HG03066 (cell line): ENCODE measurements around the gene FAM174C.

ENCODE experiments used
- ATAC-seq: cut with Tn5 transposase; IDR thresholded peaks from one replicate; pipeline ENCODE4 v1.9.1; 2021; ENCODE audit warnings: low read depth; ENCODE audit not compliant: unreplicated experiment

The FAM174C gene

DNA sequence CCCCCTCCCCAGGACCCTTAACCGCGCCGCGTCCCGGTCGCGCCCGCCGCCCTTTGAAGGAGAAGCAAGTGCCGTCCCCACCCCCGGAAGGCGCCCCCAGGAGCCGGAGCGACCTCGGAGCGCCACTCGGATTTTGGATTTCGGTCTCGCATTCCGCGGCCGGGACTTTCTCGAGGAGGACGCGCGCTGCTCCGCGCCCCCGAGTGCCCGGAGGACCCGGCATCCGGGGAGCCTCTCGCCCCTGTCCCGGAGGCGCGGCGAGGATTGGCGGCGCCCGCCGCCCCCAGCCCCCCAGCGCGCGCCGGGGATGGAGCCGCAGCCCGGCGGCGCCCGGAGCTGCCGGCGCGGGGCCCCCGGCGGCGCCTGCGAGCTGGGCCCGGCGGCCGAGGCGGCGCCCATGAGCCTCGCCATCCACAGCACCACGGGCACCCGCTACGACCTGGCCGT lies 25.3 kb upstream of the FAM174C start:
- ATAC-seq = no peak

DNA sequence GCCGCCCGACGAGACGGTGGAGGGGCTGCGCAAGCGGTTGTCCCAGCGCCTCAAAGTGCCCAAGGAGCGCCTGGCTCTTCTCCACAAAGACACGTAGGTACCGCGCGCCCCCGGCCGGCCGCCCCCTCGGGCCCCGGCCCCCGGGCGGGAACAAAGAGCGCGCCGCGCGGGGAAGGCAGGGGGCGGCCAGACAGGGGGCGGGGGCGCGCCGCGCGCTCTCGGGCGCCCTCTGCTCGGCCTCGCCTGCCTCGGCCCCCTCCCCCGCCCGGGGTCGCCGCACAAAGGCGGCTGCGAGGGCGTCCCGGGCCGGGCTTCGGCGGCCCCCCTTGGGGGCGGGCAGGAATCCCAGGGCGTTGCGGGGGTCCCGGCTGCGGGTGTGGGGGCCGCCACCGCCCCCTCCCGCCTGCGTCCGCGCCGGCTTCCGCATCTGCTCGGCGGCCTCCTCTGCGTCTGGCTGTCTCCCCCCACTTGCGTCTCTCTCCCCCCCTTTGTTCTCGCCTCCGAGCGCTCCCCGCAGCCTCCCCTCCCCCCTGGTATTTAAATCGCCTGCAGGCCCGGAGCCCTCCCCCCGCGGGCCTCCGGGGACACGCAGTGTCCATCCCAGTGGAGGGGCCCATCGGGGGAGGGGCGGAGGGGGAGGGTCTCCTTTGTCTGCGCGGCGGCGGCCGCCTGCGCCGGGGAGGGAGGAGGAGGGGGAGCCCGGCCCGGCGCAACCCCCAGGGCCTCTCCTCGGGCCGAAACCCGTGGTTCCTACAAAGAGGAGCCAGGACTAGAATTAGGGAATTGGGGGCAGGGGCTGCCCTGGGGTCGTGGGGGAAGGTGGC lies 24.7 kb upstream of the FAM174C start:
- no peak for ATAC-seq

DNA sequence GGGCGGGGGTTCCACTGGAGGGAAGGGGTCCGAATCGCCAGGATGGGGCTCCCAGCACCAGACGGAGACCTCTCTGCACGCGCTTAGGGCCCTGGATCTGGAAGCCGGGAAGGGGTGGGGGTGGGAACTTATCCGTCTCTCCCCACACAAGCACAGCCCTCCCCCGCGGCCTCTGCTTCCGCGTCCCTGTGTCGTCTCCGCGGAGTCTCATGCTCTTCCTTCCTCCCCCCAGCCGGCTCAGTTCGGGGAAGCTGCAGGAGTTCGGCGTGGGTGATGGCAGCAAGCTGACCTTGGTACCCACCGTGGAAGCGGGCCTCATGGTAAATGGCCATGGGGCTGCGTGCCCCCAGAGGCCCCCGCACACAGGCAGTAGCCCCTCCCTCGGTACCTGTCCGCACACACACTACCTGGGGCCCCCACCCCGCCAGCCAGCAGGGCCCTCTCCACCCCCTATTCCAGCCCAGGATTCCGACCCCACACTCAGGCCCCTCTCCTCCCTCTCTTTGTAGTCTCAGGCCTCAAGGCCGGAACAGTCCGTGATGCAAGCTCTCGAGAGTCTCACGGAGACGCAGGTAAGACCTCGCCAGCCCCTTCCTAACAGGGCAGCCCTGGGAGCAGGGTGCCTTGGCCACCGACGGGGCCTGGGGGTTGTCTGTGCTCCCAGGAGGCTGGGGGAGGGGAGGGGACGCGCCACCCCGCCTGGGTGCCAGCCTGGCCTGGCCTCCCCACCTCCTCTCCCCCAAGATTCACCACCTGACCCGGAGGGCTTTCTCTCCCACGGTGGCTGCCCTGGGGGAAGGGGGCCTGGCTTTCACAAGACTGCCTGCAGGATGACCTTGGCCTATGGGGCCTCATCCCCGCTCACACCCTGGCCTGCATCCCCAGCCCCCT lies 23.8 kb upstream of the FAM174C start:
- ATAC-seq = no peak

DNA sequence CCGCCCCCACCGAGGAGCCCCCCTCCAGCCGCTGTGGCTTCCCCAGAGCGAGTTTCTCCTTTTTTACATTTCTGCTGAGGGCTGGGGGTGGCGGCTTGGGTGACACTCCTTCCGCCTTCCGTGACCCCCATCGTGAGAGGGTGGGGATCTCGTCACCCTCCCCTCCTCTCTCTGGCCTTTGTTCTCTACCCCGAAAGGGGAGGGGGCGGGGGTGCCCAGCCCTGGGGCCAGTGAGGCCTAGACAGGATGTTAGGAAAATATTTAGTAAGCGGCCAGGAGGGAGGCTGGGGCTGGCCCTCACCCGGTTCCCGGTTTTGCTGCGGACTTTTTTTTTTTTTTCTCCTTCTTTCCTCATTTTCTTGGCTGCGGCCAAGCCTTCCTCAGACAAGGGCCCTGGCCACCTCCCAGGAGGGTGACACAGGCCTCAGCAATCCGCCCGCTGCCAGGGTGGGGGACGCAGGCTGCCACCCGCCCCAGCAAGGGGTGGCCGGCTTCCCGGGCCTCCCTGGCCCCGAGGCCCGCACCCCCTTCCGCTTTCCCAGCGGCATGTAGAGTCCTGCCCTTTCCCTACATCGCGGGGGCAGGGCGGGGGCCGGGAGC lies 23.0 kb upstream of the FAM174C start:
- no peak for ATAC-seq

DNA sequence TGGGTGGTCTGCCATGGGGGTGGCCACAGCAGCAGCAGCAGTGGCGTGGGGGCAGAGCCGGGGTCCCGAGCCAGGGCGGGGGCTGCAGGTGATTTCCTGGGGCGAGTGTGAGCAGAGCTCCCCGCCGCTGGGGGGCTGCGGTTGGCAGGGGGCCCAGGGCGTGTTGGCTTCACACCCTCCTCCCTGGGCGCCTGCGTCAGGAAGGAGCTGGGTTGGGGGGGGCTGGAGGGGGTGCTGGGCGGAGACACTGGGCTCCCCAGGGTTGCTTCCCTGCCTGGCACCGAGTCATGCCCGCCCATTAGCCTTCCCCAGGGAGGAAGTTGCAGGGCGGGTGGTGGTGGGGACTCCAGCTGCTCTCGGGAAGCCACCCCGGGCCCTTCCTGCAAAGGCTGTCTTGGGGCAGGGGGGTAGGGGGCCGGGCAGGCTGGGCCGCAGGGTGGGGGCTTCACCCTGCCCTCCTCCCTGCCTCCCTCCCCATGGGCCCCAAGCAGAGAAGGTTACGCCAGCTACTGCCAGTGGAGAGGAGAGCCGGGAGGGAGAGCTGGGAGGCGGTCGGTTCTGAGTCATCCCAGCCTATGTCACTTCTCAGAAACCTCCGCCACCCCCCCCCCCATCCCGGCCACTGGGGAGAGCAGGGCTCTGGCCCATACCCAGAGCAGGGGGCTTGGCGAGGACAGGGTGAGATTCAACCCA lies 22.4 kb upstream of the FAM174C start:
- no peak for ATAC-seq

DNA sequence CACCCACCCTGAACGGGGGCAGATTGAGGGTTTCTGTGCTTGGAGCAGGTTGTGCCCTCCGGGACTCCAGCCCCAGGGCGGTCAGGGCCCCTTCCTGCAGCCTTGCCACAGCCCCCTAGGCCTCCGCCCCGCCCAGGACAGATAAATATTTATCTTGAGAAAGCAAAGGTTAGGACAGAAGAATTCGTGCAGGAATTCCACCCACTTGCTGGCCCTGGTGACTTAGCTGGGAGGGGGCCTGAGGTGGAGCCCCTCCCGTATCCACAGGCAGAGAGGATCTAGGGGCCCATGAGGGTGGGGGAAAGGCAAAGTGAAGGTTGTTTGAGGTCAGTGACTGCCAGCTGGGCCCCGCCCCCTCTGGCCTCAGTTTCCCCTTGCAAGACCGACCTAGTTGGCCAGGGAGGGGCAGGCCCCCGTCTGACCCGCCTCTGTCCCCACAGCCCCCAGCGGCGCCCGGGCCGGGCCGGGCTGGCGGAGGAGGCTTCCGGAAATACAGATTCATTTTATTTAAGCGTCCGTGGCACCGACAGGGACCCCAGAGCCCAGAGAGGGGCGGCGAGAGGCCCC lies 21.7 kb upstream of the FAM174C start:
- no peak for ATAC-seq

DNA sequence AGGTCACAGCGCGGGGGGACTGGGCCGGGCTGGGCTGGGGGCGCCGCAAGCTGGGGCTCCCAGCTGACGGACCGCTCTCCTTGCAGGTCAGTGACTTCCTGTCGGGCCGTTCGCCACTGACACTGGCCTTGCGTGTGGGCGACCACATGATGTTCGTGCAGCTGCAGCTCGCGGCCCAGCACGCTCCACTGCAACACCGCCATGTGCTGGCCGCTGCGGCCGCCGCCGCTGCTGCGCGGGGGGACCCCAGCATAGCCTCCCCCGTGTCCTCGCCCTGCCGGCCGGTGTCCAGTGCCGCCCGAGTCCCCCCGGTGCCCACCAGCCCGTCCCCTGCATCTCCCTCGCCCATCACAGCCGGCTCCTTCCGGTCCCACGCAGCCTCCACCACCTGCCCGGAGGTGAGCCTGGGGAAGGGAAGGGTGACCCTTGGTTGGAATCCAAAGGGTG lies 21.2 kb upstream of the FAM174C start:
- ATAC-seq = no peak

DNA sequence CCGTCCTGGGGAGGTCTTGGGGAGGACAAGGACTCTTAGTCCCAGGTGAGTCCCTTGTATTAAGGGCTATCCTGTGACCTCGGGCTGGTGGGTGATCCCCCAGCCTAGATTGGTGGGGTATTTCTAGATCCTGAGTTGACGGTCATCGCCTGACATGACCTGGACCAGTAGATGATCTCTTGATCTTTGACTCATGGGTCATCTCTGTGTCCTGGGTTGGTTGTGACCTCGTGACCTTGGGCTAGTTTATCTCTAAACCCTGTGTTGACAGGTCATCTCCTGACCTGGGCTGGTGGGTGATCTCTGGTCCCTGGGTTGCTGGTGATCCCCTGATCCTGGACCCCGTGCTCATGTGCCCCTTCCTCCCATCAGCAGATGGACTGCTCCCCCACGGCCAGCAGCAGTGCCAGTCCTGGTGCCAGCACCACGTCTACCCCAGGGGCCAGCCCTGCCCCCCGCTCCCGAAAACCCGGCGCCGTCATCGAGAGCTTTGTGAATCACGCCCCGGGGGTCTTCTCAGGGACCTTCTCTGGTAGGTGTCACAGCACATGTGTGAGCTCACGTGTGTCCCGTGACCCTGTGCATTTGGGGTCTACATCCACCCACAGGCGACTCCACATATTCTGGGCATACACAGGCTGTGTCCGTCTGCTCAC lies 20.7 kb upstream of the FAM174C start:
- ATAC-seq = no peak

DNA sequence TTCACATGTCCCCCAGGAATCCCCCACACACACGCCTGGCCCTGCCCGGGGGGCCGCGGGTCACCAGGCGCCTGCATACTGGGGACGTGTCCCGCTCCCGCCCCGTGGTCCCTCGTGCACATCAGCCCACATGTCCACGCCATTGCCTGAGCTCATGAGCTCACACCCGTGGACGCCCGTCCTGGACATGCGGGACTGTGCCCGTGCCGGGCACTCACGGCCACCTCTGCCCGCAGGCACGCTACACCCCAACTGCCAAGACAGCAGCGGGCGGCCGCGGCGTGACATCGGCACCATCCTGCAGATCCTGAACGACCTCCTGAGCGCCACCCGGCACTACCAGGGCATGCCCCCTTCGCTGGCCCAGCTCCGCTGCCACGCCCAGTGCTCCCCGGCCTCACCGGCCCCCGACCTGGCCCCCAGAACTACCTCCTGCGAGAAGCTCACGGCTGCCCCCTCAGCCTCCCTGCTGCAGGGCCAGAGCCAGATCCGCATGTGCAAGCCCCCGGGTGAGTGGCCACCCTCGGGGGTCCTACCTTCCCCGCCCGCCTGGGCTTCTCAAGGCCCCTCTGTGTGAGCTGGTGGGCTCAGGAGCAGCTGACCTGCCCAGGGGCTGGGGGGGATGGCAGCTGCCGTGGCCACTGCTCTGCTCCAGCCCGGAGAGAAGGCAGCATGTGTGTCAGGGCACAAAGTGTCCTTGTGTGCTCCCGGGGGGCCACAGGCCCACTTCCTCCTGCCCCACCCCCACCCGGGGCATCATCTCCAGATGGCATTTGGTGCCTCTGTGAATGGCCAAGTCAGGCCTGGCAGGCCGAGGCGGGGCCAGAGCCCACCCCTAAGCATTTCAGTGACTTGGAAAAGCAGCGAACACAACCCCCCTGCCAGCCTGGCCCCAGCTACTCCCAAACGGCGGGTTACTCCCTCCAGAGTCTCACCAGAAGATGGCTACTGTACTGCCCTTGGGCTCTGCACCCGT lies 19.9 kb upstream of the FAM174C start:
- ATAC-seq = no peak

DNA sequence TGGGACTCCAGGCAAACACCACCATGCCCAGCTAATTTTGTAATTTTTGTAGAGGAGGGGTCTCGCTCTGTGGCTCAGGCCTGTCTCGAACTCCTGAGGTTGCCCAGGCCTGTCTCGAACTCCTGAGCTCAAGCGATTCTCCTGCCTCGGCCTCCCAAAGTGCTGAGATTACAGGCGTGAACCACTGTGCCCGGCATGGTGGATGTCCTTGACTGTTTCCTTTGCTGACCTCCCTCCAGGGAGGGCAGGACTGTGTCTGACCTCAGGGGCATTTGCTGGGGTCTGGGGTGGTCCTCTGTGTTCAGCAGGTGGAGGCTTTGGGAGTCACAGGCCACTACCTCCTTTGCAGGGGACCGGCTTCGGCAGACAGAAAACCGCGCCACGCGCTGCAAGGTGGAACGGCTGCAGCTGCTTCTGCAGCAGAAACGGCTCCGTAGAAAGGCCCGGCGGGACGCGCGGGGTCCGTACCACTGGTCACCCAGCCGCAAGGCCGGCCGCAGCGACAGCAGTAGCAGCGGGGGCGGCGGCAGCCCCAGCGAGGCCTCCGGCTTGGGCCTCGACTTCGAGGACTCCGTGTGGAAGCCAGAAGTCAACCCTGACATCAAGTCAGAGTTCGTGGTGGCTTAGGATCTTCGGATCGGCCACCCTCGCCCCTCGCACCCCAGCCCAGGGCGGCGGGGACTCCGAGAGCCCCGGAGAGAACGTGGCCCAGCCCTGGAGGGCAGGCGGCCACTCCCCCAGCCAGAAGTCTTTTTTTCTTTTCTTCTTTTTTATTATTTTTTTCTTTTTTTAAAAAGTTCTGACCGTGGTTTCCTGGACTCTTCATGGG lies 18.5 kb upstream of the FAM174C start:
- no peak for ATAC-seq

DNA sequence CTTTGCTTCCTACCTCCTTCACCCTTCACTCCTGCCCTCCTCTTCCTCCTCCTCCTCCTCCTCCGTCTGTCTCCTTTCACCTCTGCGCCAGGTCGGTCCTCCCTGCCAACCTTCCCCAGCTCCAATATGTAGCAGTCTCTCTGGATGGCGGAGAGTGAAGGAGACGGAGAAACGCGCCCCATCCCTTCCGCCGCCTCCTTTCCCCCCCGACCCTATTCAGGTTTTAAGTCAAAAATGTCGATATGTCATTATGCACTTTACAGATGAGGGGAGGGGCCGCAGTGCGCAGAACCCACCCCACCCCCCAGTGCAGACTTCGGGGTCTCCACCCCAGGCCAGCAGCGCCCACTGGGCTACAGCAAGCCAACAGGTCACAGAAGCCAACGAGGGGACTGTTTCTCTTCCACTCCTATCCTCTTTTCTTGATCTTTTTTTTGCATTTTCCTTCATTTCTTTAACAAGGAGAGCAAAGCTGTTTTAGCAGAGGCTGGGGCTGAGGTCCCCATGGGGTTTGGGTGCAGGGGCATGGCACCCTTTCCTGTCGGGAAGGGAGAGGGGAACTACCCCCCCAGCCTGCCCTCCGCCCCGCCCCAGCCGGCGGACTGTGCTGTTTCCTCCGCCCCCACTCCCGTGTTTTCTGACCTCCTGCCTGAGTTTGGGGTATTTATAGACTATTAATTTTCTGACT lies 17.7 kb upstream of the FAM174C start:
- ATAC-seq = no peak

DNA sequence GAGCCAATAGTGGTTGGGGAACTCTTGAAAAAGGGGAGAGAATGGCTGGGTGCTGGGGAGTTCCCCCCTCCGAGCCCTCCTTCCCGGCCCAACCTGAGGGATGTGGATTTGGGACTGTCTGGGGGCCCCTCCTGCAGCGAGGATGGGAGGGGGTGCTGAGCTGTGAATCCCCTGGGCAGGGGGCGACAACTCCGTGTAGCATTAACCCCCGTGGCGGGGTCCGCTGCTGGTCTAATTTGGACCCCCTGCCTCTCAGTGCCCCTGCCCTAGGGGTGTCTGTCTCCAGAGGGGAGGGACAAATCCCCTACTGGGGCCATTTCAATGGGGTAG lies 17.2 kb upstream of the FAM174C start:
- no peak for ATAC-seq

DNA sequence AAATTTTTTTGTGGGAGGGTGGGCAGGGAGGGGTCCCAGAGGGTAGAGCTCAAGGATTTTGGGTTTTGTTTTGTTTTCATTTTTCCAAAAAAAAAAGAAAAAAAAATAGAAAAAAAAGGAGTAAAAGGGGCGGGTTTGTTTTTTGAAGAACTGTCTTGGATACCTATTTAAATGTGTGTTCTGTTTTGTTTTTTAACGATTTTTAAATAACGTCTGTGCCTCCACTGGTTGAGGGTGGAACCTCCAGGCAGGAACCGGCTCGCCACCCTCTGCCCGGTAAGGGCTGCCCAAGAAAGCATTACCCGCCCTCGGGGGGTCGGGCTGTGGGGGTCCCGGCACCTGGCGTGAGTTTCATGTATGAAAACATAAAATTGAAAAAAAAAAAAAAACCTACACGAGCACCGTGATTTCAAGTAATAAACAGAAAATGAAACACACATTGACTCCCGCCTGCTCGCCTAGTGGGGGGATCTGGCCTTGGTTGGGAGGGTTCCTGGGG lies 16.6 kb upstream of the FAM174C start:
- no peak for ATAC-seq

DNA sequence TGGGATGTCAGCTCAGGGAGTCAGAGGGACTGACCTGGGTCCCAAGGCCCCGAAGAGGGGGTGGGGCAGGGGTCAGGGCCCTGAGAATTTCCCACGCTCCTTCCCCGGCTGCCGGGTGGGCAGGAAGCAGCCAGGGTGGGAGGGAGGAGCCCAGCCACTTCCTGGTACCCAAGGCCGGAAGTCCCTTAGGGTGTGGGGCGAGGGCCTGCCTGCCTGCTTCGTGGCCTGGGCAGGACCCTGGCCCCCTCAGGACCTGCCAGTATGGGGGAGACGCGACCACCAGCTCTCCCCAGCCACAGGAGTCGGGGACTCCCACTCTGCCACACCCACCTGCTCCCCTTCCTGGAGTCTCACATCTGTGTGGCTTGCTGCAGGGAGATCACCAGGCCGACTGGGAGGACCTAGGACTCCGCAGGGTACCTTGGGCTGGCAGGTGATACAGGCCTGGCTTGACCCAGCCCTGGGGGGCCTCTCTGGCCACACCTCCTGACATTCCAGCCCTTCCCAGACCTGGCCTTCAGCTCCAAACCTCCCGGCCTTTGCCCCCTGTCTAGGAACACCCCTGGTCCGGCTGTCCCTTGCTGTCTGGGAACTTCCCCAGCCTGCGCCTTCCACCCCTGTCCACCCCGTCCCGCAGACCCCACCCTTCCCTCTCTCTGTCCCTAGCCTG lies 16.0 kb upstream of the FAM174C start:
- no peak for ATAC-seq

DNA sequence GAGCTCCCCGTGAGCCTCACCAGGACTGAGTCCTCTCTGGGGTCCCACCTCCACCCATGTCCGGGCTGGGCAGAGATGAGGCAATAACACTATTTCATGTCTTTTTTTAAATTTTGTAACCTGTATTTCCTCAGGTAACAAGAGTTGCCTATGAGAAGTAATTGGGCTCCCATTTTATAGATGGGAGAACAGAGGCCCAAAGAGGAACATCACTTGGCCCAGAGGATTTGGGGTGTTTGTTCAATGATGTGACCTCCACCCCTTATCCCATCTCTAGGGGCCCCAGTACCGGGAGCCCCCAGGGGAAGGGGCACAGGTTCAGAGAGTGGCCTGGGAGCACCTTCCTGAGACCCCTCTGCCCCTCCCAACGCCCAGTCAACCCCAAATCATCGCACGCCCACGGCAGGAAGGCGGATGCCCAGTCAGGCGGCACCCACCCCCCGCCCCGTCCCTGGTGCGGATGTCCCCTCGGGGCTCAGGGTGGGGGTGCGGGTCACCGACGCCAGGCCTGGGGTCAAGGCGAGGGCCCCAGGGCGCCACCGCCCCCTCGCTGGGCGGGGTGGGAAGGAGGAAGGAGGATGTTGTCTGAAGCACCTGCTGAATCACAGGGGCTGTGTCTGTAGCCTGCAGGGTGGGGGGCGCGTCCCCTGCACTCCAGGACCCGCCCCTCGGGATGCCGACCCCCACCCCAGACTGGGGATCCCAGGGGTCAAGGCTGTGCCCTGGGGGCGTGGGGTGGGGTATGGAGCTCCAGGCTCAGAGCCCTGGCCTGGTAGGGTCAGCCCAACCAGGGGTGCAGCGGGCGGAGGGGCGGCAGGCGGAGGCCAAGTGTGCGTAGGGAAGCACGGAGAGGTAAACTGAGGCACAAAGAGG lies 15.2 kb upstream of the FAM174C start:
- ATAC-seq = no peak
